Neural cell (in vitro differentiated cells): ENCODE results near the gene CENPP. TPM values are rescaled to one million over a fixed set of nuclear protein-coding genes. Genes with fewer than 3 reads are reported as not detected.

ENCODE experiments used
- H2AFZ ChIP-seq: fragments of 200-600, 300-800 bp; sonication (generic), shearing (Covaris generic); 2 replicates; pipeline ENCODE4 v1.6.0; 2014; ENCODE audit warnings: low read depth, mild to moderate bottlenecking, antibody characterized with exemption, low read length, moderate library complexity
- H3F3A ChIP-seq: fragments of 200-600 bp; shearing (Covaris generic); 2 replicates; pipeline ENCODE4 v1.6.1; 2016; ENCODE audit warnings: mild to moderate bottlenecking, moderate library complexity, mixed read lengths, antibody characterized with exemption, low read length; ENCODE audit not compliant: insufficient read depth, poor library complexity, severe bottlenecking
- H3K27ac ChIP-seq: fragments of 200-600, 300-800 bp; sonication (generic), shearing (Covaris generic); 2 replicates; pipeline ENCODE4 v1.5.1; 2014; ENCODE audit warnings: mild to moderate bottlenecking, low read length, moderate library complexity
- H3K27me3 ChIP-seq: fragments of 300-800, 200-600 bp; sonication (generic), shearing (Covaris generic); 2 replicates; pipeline ENCODE4 v1.6.0; 2014; ENCODE audit warnings: mild to moderate bottlenecking, low read depth, low read length, moderate library complexity; ENCODE audit not compliant: insufficient read depth
- H3K36me3 ChIP-seq: fragments of 300-800, 200-600 bp; sonication (generic), shearing (Covaris generic); 2 replicates; pipeline ENCODE4 v1.5.1; 2014; ENCODE audit warnings: mild to moderate bottlenecking, antibody characterized with exemption, low read length, moderate library complexity; ENCODE audit not compliant: insufficient read depth
- H3K4me2 ChIP-seq: fragments of 300-800, 200-600 bp; sonication (generic), shearing (Covaris generic); 2 replicates; pipeline ENCODE4 v1.6.0; 2014; ENCODE audit warnings: mild to moderate bottlenecking, low read length
- H3K4me3 ChIP-seq: fragments of 300-800, 200-600 bp; sonication (generic), shearing (Covaris generic); 2 replicates; pipeline ENCODE4 v1.5.1; 2014; ENCODE audit warnings: mild to moderate bottlenecking, low read length, moderate library complexity
- H3K79me2 ChIP-seq: fragments of 200-600 bp; shearing (Covaris generic); replicated peaks from 2 replicates; pipeline ENCODE4 v1.6.0; 2014; ENCODE audit warnings: mild to moderate bottlenecking, low read length, moderate library complexity; ENCODE audit not compliant: insufficient read depth
- H3K9ac ChIP-seq: fragments of 300-800, 200-600 bp; sonication (generic), shearing (Covaris generic); 2 replicates; pipeline ENCODE4 v1.6.1; 2016; ENCODE audit warnings: mild to moderate bottlenecking, low read length, mixed read lengths
- H3K9me2 ChIP-seq: fragments of 200-600 bp; shearing (Covaris generic); 2 replicates; pipeline ENCODE4 v1.6.1; 2016; ENCODE audit warnings: mild to moderate bottlenecking, low read length, mixed read lengths; ENCODE audit not compliant: insufficient read depth
- H3K9me3 ChIP-seq: fragments of 200-600, 300-800 bp; sonication (generic), shearing (Covaris generic); 2 replicates; pipeline ENCODE4 v1.6.1; 2016; ENCODE audit warnings: mild to moderate bottlenecking, mixed run types, low read length, moderate library complexity, mixed read lengths
- H4K20me1 ChIP-seq: fragments of 200-600 bp; shearing (Covaris generic); 2 replicates; pipeline ENCODE4 v1.6.1; 2016; ENCODE audit warnings: mild to moderate bottlenecking, mixed run types; ENCODE audit not compliant: insufficient read depth
- CTCF ChIP-seq: fragments of 450-650 bp; IDR thresholded peaks from 2 replicates; pipeline ENCODE4 v1.5.1; 2014; ENCODE audit warnings: antibody characterized with exemption, mild to moderate bottlenecking, moderate library complexity; ENCODE audit not compliant: poor library complexity, severe bottlenecking
- EP300 ChIP-seq: fragments of 450-650 bp; conservative IDR thresholded peaks from 2 replicates; pipeline ENCODE4 v1.6.1; 2014; ENCODE audit warnings: antibody characterized with exemption, mild to moderate bottlenecking, moderate library complexity; ENCODE audit not compliant: poor library complexity, severe bottlenecking
- EZH2 ChIP-seq: fragments of 200-600, 300-800 bp; shearing (Covaris generic), sonication (generic); IDR thresholded peaks from 2 replicates; pipeline ENCODE4 v1.6.1; 2014; ENCODE audit warnings: antibody characterized with exemption, low read length, borderline replicate concordance, mild to moderate bottlenecking; ENCODE audit not compliant: insufficient read depth, poor library complexity, severe bottlenecking
- MXI1 ChIP-seq: fragments of 450-650 bp; conservative IDR thresholded peaks from 2 replicates; pipeline ENCODE4 v1.6.1; 2014; ENCODE audit warnings: antibody characterized with exemption, mild to moderate bottlenecking; ENCODE audit not compliant: poor library complexity, severe bottlenecking
- POLR2AphosphoS5 ChIP-seq: IDR thresholded peaks from 2 replicates; pipeline ENCODE4 v1.6.1; 2012
- RAD21 ChIP-seq: fragments of 450-650 bp; conservative IDR thresholded peaks from 2 replicates; pipeline ENCODE4 v1.6.1; 2014; ENCODE audit warnings: antibody characterized with exemption, mild to moderate bottlenecking, moderate library complexity
- REST ChIP-seq: IDR thresholded peaks from 2 replicates; pipeline ENCODE4 v1.6.1; 2012; ENCODE audit warnings: borderline replicate concordance
- SMC3 ChIP-seq: fragments of 450-650 bp; conservative IDR thresholded peaks from 2 replicates; pipeline ENCODE4 v1.6.1; 2014; ENCODE audit warnings: antibody characterized with exemption, mild to moderate bottlenecking, moderate library complexity; ENCODE audit not compliant: poor library complexity
- TAF1 ChIP-seq: IDR thresholded peaks from 2 replicates; pipeline ENCODE4 v1.6.1; 2012; ENCODE audit warnings: low read depth
- polyA plus RNA-seq: library from polyadenylated mRNA; depleted of rRNA; stranded (reverse); fragments of >200 nt; gene quantifications from 2 replicates; pipeline ENCODE4 v1.2.3, GENCODE V29; 2014

Gene CENPP
- polyA plus RNA-seq, 1 donor from 2014 or later, result 5.0 TPM

GRCh38 chr9:92527291-92527828 lies 201.6 kb downstream of the CENPP start:
- no peak overlapping the region for H3K4me2 ChIP-seq
- no peak for TF ChIP-seq EZH2
- TF ChIP-seq REST, result no peak
- no peak for TF ChIP-seq MXI1

GRCh38 chr9:92527832-92528521 lies 202.2 kb downstream of the CENPP start:
- Histone ChIP-seq H3K36me3 (no peaks in the 10 kb centered on the region), H4K20me1 (no peaks in the 10 kb centered on the region), H3K9me2 (no peaks in the 10 kb centered on the region), H3K27ac (no peak overlapping the region), H3K27me3 (no peaks in the 10 kb centered on the region), H2AFZ (no peak overlapping the region), H3K9ac (no peak overlapping the region), H3F3A (no peaks in the 10 kb centered on the region), H3K79me2 (no peaks in the 10 kb centered on the region), H3K9me3 (no peaks in the 10 kb centered on the region), H3K4me2 (no peak overlapping the region), H3K4me3 (no peak overlapping the region)
- TF ChIP-seq TAF1, result no peak
- no peak for TF ChIP-seq RAD21
- no peak for TF ChIP-seq SMC3
- TF ChIP-seq REST, result no peak
- no peak for TF ChIP-seq EP300
- no peak for TF ChIP-seq EZH2
- TF ChIP-seq CTCF, result no peak
- TF ChIP-seq MXI1, result no peak
- TF ChIP-seq POLR2AphosphoS5, result no peak

More at GRCh38 chr9:92527291-92527828, 201.6 kb downstream of the CENPP start:
- Histone ChIP-seq H3F3A (no peaks in the 10 kb centered on the region), H4K20me1 (no peaks in the 10 kb centered on the region), H3K79me2 (no peaks in the 10 kb centered on the region), H3K27me3 (no peaks in the 10 kb centered on the region), H2AFZ (no peak overlapping the region), H3K9me2 (no peaks in the 10 kb centered on the region), H3K9me3 (no peaks in the 10 kb centered on the region), H3K36me3 (no peaks in the 10 kb centered on the region), H3K4me3 (no peak overlapping the region), H3K9ac (no peak overlapping the region), H3K27ac (no peak overlapping the region)
